GM23338 (cell line): ENCODE results near the gene TNFSF12. TPM values are rescaled to one million over a fixed set of nuclear protein-coding genes. Genes with fewer than 3 reads are reported as not detected.

Experiments used
- ATAC-seq: fragments of 200-7000 bp; cut with Tn5 transposase; 3 replicates; pipeline ENCODE4 v1.9.1; 2020
- DNase-seq: peaks from one replicate; pipeline ENCODE4 v3.0.0-alpha.2; 2015; ENCODE audit warnings: low spot score
- H2AFZ ChIP-seq: fragments of 200-600 bp; sonication (generic); 2 replicates; pipeline ENCODE4 v1.8.0; 2016; ENCODE audit warnings: antibody characterized with exemption, mild to moderate bottlenecking, moderate library complexity
- H3F3A ChIP-seq: fragments of 200-600 bp; sonication (generic); replicated peaks from 2 replicates; pipeline ENCODE4 v1.8.0; 2017; ENCODE audit warnings: antibody characterized with exemption, mixed run types, low read depth
- H3K27ac ChIP-seq: fragments of 200-600 bp; sonication (generic); 2 replicates; pipeline ENCODE4 v1.6.1; 2016; ENCODE audit warnings: low read depth
- H3K27me3 ChIP-seq: fragments of 200-600 bp; sonication (generic); 2 replicates; pipeline ENCODE4 v1.8.0; 2016; ENCODE audit warnings: mild to moderate bottlenecking, mixed run types, moderate library complexity; ENCODE audit not compliant: insufficient read depth
- H3K36me3 ChIP-seq: fragments of 200-600 bp; sonication (generic); 2 replicates; pipeline ENCODE4 v1.8.0; 2016; ENCODE audit warnings: mild to moderate bottlenecking; ENCODE audit not compliant: insufficient read depth
- H3K4me1 ChIP-seq: fragments of 200-600 bp; sonication (generic); 2 replicates; pipeline ENCODE4 v1.8.0; 2016; ENCODE audit warnings: mild to moderate bottlenecking, moderate library complexity; ENCODE audit not compliant: insufficient read depth
- H3K4me2 ChIP-seq: fragments of 200-600 bp; sonication (generic); 2 replicates; pipeline ENCODE4 v1.7.1; 2017; ENCODE audit warnings: mixed run types
- H3K4me3 ChIP-seq: fragments of 200-600 bp; sonication (generic); 2 replicates; pipeline ENCODE4 v1.6.1; 2016; ENCODE audit warnings: mixed run types
- H3K79me2 ChIP-seq: fragments of 200-600 bp; sonication (generic); replicated peaks from 2 replicates; pipeline ENCODE4 v1.8.0; 2017; ENCODE audit warnings: mild to moderate bottlenecking; ENCODE audit not compliant: insufficient read depth
- H3K9me2 ChIP-seq: fragments of 200-600 bp; sonication (generic); 2 replicates; pipeline ENCODE4 v1.8.0; 2017; ENCODE audit not compliant: insufficient read depth
- H4K20me1 ChIP-seq: fragments of 200-600 bp; sonication (generic); replicated peaks from 2 replicates; pipeline ENCODE4 v1.8.0; 2017; ENCODE audit warnings: mild to moderate bottlenecking; ENCODE audit not compliant: insufficient read depth
- H3K27ac Mint-ChIP-seq: 2 replicates; pipeline ENCODE4 v1.8.0; 2020; ENCODE audit warnings: inconsistent platforms, mild to moderate bottlenecking, moderate library complexity, mixed read lengths
- H3K27me3 Mint-ChIP-seq: 3 replicates; pipeline ENCODE4 v1.8.0; 2022; ENCODE audit warnings: low read depth, mild to moderate bottlenecking, moderate library complexity, mixed read lengths, inconsistent platforms; ENCODE audit not compliant: insufficient read depth, poor library complexity
- H3K36me3 Mint-ChIP-seq: 3 replicates; pipeline ENCODE4 v1.8.0; 2021; ENCODE audit warnings: low read depth, mild to moderate bottlenecking, inconsistent platforms, moderate library complexity, mixed read lengths
- H3K4me1 Mint-ChIP-seq: 3 replicates; pipeline ENCODE4 v1.8.0; 2020; ENCODE audit warnings: mild to moderate bottlenecking, inconsistent platforms, mixed read lengths
- H3K4me3 Mint-ChIP-seq: 3 replicates; pipeline ENCODE4 v1.8.0; 2021; ENCODE audit warnings: moderate library complexity, mild to moderate bottlenecking, inconsistent platforms, mixed read lengths
- H3K9me3 Mint-ChIP-seq: 3 replicates; pipeline ENCODE4 v1.8.0; 2020; ENCODE audit warnings: moderate library complexity, mild to moderate bottlenecking, inconsistent platforms, mixed read lengths
- CREB1 ChIP-seq: fragments of 250-450 bp; sonication (Bioruptor Pico); IDR thresholded peaks from 2 replicates; pipeline ENCODE4 v1.5.0; 2020; ENCODE audit warnings: low read depth, mild to moderate bottlenecking, moderate library complexity
- EZH2 ChIP-seq: fragments of 200-600 bp; sonication (generic); IDR thresholded peaks from one replicate; pipeline ENCODE4 v1.8.0; 2017; ENCODE audit warnings: antibody characterized with exemption, mild to moderate bottlenecking, low read depth; ENCODE audit not compliant: unreplicated experiment
- EZH2phosphoT487 ChIP-seq: fragments of 200-600 bp; sonication (generic); IDR thresholded peaks from one replicate; pipeline ENCODE4 v1.8.1; 2018; ENCODE audit warnings: antibody characterized with exemption; ENCODE audit not compliant: unreplicated experiment
- JUNB ChIP-seq: IDR thresholded peaks from one replicate; pipeline ENCODE4 v1.6.1; 2016; ENCODE audit warnings: antibody characterized with exemption; ENCODE audit not compliant: unreplicated experiment
- NANOG ChIP-seq: IDR thresholded peaks from 2 replicates; pipeline ENCODE4 v1.6.1; 2016; ENCODE audit warnings: antibody characterized with exemption, borderline replicate concordance
- POLR2AphosphoS5 ChIP-seq: IDR thresholded peaks from 2 replicates; pipeline ENCODE4 v1.6.1; 2016; ENCODE audit warnings: antibody characterized with exemption, low read depth
- STAT1 ChIP-seq: IDR thresholded peaks from one replicate; pipeline ENCODE4 v1.6.1; 2016; ENCODE audit warnings: antibody characterized with exemption; ENCODE audit not compliant: unreplicated experiment
- ZNF114 ChIP-seq: fragments of 250-450 bp; sonication (Bioruptor Pico); IDR thresholded peaks from 2 replicates; pipeline ENCODE4 v1.5.0; 2020; ENCODE audit warnings: mild to moderate bottlenecking, moderate library complexity
- polyA plus RNA-seq: library from polyadenylated mRNA; unstranded; fragments of >200 nt; fragmentation: Nextera tagmentation; extraction: Ambion mirVana; gene quantifications from 2 replicates; pipeline ENCODE4 v1.2.1, GENCODE V29; 2016
- total RNA-seq: library from RNA; depleted of rRNA; stranded (reverse); fragments of >200 nt; shearing (Covaris generic); gene quantifications from 2 replicates; pipeline ENCODE4 v1.2.3, GENCODE V29; 2014
- TF ChIP-seq, protein P1 (sequence below), 2 experiments: fragments of 200-600 bp in 1 of 2; sonication (generic) in 1 of 2; conservative IDR thresholded peaks; 2 replicates each; pipeline versions ENCODE4 v1.5.1 to v1.6.1; 2016 to 2017; ENCODE audit warnings: antibody characterized with exemption in 2 of 2, low read depth in 2 of 2, mild to moderate bottlenecking in 2 of 2, moderate library complexity in 1 of 2
- TF ChIP-seq, protein P2 (sequence below): IDR thresholded peaks from one replicate; pipeline ENCODE4 v1.6.1; 2018; ENCODE audit warnings: antibody characterized with exemption; ENCODE audit not compliant: unreplicated experiment
- TF ChIP-seq, protein P3 (sequence below): fragments of 250-450 bp; sonication (Bioruptor Pico); IDR thresholded peaks from 2 replicates; pipeline ENCODE4 v1.5.0; 2020; ENCODE audit warnings: mild to moderate bottlenecking, moderate library complexity

TNFSF12 gene
- total and polyA plus RNA-seq, 2 experiments from 2014 or later, result 3.5 to 6.0 TPM

DNA sequence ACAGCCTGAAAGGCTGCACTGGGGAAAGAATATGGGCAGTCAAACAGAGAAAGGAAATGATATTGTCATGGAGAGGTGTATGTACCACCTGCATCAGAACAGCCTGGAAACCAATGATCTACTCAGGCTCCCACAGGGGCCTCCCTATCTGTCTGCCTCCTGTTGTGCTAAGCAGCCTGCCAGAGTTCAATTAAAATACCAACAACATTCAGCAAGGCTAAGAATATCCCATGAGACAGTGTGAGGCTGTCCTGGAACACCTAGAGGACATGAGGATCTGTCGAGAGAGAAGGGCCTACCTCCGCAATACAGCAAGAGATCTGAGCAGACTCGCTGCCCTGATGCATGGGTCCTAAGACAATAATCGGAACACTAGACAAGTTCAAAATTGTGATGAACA is 57.4 kb downstream of the TNFSF12 start:
- Histone ChIP-seq H3K4me2 (no peak overlapping the region), H3K27me3 (no peaks in the 10 kb centered on the region), H3K9me2 (no peaks in the 10 kb centered on the region), H3K79me2 (peaks cover 35% of the 10 kb centered on the region), H3K4me1 (no peaks in the 10 kb centered on the region), H2AFZ (no peak overlapping the region), H4K20me1 (peaks cover 23% of the 10 kb centered on the region), H3K27ac (no peak overlapping the region), H3F3A (peaks cover 4% of the 10 kb centered on the region; the same call in 1 of the 2 replicates), H3K36me3 (peaks cover 40% of the 10 kb centered on the region), H3K4me3 (no peak overlapping the region)
- DNase-seq, result no peak
- no peaks in the 10 kb centered on the region for H3K9me3 Mint-ChIP-seq
- no peaks in the 10 kb centered on the region; the same call in 1 of the 3 replicates for H3K4me1 Mint-ChIP-seq
- TF ChIP-seq ZNF114 (CRISPR knock-in tag) (no peak), EZH2 (no peak), POLR2AphosphoS5 (no peak), NANOG (no peak), CREB1 (CRISPR knock-in tag) (no peak), EZH2phosphoT487 (no peak), JUNB (no peak), STAT1 (no peak)
- TF ChIP-seq, protein P1, sequence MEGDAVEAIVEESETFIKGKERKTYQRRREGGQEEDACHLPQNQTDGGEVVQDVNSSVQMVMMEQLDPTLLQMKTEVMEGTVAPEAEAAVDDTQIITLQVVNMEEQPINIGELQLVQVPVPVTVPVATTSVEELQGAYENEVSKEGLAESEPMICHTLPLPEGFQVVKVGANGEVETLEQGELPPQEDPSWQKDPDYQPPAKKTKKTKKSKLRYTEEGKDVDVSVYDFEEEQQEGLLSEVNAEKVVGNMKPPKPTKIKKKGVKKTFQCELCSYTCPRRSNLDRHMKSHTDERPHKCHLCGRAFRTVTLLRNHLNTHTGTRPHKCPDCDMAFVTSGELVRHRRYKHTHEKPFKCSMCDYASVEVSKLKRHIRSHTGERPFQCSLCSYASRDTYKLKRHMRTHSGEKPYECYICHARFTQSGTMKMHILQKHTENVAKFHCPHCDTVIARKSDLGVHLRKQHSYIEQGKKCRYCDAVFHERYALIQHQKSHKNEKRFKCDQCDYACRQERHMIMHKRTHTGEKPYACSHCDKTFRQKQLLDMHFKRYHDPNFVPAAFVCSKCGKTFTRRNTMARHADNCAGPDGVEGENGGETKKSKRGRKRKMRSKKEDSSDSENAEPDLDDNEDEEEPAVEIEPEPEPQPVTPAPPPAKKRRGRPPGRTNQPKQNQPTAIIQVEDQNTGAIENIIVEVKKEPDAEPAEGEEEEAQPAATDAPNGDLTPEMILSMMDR (conservative IDR thresholded peaks at IDR 0.05; ENCODE audit: low read depth in 2 of 2), result no peak
- TF ChIP-seq, protein P2, sequence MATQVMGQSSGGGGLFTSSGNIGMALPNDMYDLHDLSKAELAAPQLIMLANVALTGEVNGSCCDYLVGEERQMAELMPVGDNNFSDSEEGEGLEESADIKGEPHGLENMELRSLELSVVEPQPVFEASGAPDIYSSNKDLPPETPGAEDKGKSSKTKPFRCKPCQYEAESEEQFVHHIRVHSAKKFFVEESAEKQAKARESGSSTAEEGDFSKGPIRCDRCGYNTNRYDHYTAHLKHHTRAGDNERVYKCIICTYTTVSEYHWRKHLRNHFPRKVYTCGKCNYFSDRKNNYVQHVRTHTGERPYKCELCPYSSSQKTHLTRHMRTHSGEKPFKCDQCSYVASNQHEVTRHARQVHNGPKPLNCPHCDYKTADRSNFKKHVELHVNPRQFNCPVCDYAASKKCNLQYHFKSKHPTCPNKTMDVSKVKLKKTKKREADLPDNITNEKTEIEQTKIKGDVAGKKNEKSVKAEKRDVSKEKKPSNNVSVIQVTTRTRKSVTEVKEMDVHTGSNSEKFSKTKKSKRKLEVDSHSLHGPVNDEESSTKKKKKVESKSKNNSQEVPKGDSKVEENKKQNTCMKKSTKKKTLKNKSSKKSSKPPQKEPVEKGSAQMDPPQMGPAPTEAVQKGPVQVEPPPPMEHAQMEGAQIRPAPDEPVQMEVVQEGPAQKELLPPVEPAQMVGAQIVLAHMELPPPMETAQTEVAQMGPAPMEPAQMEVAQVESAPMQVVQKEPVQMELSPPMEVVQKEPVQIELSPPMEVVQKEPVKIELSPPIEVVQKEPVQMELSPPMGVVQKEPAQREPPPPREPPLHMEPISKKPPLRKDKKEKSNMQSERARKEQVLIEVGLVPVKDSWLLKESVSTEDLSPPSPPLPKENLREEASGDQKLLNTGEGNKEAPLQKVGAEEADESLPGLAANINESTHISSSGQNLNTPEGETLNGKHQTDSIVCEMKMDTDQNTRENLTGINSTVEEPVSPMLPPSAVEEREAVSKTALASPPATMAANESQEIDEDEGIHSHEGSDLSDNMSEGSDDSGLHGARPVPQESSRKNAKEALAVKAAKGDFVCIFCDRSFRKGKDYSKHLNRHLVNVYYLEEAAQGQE, result no peak
- TF ChIP-seq, protein P3, sequence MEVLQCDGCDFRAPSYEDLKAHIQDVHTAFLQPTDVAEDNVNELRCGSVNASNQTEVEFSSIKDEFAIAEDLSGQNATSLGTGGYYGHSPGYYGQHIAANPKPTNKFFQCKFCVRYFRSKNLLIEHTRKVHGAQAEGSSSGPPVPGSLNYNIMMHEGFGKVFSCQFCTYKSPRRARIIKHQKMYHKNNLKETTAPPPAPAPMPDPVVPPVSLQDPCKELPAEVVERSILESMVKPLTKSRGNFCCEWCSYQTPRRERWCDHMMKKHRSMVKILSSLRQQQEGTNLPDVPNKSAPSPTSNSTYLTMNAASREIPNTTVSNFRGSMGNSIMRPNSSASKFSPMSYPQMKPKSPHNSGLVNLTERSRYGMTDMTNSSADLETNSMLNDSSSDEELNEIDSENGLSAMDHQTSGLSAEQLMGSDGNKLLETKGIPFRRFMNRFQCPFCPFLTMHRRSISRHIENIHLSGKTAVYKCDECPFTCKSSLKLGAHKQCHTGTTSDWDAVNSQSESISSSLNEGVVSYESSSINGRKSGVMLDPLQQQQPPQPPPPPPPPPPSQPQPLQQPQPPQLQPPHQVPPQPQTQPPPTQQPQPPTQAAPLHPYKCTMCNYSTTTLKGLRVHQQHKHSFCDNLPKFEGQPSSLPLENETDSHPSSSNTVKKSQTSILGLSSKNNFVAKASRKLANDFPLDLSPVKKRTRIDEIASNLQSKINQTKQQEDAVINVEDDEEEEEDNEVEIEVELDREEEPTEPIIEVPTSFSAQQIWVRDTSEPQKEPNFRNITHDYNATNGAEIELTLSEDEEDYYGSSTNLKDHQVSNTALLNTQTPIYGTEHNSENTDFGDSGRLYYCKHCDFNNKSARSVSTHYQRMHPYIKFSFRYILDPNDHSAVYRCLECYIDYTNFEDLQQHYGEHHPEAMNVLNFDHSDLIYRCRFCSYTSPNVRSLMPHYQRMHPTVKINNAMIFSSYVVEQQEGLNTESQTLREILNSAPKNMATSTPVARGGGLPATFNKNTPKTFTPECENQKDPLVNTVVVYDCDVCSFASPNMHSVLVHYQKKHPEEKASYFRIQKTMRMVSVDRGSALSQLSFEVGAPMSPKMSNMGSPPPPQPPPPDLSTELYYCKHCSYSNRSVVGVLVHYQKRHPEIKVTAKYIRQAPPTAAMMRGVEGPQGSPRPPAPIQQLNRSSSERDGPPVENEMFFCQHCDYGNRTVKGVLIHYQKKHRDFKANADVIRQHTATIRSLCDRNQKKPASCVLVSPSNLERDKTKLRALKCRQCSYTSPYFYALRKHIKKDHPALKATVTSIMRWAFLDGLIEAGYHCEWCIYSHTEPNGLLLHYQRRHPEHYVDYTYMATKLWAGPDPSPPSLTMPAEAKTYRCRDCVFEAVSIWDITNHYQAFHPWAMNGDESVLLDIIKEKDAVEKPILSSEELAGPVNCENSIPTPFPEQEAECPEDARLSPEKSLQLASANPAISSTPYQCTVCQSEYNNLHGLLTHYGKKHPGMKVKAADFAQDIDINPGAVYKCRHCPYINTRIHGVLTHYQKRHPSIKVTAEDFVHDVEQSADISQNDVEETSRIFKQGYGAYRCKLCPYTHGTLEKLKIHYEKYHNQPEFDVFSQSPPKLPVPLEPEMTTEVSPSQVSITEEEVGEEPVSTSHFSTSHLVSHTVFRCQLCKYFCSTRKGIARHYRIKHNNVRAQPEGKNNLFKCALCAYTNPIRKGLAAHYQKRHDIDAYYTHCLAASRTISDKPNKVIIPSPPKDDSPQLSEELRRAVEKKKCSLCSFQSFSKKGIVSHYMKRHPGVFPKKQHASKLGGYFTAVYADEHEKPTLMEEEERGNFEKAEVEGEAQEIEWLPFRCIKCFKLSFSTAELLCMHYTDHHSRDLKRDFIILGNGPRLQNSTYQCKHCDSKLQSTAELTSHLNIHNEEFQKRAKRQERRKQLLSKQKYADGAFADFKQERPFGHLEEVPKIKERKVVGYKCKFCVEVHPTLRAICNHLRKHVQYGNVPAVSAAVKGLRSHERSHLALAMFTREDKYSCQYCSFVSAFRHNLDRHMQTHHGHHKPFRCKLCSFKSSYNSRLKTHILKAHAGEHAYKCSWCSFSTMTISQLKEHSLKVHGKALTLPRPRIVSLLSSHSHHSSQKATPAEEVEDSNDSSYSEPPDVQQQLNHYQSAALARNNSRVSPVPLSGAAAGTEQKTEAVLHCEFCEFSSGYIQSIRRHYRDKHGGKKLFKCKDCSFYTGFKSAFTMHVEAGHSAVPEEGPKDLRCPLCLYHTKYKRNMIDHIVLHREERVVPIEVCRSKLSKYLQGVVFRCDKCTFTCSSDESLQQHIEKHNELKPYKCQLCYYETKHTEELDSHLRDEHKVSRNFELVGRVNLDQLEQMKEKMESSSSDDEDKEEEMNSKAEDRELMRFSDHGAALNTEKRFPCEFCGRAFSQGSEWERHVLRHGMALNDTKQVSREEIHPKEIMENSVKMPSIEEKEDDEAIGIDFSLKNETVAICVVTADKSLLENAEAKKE (CRISPR knock-in tag), result no peak
- H3K36me3 Mint-ChIP-seq, result peaks cover 53% of the 10 kb centered on the region
- peaks cover 4% of the 10 kb centered on the region for H3K27me3 Mint-ChIP-seq
- no peak for ATAC-seq
- H3K4me3 Mint-ChIP-seq, result no peak overlapping the region
- H3K27ac Mint-ChIP-seq, result no peak overlapping the region
